Astrocyte of the cerebellum (primary cell): ENCODE measurements around the gene POMT2.
A peak's percentile ranks its signal among the peaks of the same experiment; 100 is the strongest.

Source experiments
- DNase-seq: peaks from one replicate; pipeline ENCODE4 v3.0.0-alpha.2; 2011; ENCODE audit warnings: low read depth
- H3K4me3 ChIP-seq: 2 replicates; pipeline ENCODE4 v1.5.1; 2011; ENCODE audit warnings: mild to moderate bottlenecking, low read depth, low read length, moderate library complexity
- in situ Hi-C: cut with HindIII; loops from 2 replicates; pipeline ENCODE4 v1.10.0; 2017; ENCODE audit warnings: low sequenced_read_pairs
- TF ChIP-seq, protein P1 (sequence below): IDR thresholded peaks from 2 replicates; pipeline ENCODE4 v1.5.1; 2012; ENCODE audit warnings: low read length, low read depth, moderate library complexity, mild to moderate bottlenecking; ENCODE audit errors: missing control alignments

POMT2 gene, protein sequence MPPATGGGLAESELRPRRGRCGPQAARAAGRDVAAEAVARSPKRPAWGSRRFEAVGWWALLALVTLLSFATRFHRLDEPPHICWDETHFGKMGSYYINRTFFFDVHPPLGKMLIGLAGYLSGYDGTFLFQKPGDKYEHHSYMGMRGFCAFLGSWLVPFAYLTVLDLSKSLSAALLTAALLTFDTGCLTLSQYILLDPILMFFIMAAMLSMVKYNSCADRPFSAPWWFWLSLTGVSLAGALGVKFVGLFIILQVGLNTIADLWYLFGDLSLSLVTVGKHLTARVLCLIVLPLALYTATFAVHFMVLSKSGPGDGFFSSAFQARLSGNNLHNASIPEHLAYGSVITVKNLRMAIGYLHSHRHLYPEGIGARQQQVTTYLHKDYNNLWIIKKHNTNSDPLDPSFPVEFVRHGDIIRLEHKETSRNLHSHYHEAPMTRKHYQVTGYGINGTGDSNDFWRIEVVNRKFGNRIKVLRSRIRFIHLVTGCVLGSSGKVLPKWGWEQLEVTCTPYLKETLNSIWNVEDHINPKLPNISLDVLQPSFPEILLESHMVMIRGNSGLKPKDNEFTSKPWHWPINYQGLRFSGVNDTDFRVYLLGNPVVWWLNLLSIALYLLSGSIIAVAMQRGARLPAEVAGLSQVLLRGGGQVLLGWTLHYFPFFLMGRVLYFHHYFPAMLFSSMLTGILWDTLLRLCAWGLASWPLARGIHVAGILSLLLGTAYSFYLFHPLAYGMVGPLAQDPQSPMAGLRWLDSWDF

DNA sequence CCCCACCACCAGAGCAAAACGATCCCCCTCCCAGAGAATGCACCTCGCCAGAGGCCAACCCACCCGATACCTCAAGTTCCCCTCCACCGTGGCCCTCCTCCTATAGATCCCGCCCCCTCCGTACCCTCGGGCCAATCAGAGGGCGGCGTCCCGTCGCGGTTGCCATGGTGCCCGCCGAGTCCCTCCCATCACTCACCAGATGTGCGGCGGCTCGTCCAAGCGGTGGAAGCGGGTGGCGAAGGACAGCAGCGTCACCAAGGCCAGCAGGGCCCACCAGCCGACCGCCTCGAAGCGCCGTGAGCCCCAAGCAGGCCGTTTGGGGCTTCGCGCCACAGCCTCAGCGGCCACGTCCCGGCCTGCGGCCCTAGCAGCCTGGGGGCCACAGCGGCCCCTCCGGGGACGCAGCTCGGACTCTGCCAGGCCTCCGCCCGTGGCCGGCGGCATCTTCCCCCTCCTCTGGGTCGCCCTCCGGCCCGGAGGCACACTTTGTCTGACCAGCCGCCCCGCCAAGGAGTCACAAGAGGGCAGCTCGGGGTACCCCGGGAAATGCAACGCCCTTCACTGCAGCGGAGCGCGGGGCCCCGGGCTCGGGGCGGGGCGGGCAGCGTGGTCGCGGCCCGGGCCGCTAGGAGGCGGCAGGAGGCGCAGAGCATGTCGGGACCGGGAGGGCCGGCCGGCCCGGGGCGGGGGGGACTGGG, at the start of gene POMT2:
Gene POMT2 (minus strand): TSS at position 646 of the 698 bp plus-strand sequence. CDS start 202 bp downstream, at position 444.
- peak within 1 kb of the TSS; percentile 78 for H3K4me3 ChIP-seq
- in situ Hi-C loops = no loop called here
- TF ChIP-seq, protein P1, sequence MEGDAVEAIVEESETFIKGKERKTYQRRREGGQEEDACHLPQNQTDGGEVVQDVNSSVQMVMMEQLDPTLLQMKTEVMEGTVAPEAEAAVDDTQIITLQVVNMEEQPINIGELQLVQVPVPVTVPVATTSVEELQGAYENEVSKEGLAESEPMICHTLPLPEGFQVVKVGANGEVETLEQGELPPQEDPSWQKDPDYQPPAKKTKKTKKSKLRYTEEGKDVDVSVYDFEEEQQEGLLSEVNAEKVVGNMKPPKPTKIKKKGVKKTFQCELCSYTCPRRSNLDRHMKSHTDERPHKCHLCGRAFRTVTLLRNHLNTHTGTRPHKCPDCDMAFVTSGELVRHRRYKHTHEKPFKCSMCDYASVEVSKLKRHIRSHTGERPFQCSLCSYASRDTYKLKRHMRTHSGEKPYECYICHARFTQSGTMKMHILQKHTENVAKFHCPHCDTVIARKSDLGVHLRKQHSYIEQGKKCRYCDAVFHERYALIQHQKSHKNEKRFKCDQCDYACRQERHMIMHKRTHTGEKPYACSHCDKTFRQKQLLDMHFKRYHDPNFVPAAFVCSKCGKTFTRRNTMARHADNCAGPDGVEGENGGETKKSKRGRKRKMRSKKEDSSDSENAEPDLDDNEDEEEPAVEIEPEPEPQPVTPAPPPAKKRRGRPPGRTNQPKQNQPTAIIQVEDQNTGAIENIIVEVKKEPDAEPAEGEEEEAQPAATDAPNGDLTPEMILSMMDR = peak; percentile 19
- peak; percentile 56 for DNase-seq

DNA sequence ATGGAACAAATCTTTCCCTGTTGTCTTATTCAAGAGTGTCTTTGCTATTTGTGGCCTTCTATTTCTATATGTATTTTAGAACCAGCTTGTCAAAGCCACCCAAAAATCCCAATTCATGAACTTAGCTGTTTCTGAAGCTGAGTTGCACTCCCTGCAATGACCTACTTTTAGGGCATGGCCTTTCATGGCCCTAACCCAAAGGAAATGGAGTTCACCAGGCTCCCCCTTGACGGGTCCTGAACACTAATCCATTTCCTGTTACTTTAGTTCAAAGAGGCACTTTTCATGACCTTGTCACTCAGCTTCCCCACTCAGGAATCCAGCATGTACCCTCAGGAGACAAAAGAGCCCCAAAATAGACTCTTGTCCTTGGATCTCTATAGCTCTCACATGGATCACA, 48.6 kb upstream of the POMT2 start:
- TF ChIP-seq, protein P1 = no peak
- no peak for DNase-seq
- in situ Hi-C loops = no loop called here
- H3K4me3 ChIP-seq = no peak overlapping the region

DNA sequence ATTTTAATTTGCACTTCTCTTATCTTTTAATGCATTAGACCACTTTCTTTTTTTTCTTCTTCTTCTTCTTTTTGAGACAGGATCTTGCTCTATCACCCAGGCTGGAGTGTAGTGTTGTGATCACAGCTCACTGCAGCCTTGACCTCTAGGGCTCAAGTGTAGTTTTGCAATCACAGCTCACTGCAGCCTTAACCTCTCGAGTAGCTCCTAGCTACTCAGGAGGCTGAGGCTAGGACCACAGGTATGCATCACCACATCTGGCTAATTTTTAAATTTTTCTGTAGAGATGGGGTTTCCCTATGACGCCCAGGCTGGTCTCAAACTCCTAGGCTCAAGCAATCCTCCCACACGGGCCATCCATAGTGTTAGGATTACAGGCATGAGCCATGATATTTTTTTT, 43.5 kb upstream of the POMT2 start:
- TF ChIP-seq, protein P1 = no peak
- in situ Hi-C loops = no loop called here
- no peak for DNase-seq
- H3K4me3 ChIP-seq = no peak overlapping the region

DNA sequence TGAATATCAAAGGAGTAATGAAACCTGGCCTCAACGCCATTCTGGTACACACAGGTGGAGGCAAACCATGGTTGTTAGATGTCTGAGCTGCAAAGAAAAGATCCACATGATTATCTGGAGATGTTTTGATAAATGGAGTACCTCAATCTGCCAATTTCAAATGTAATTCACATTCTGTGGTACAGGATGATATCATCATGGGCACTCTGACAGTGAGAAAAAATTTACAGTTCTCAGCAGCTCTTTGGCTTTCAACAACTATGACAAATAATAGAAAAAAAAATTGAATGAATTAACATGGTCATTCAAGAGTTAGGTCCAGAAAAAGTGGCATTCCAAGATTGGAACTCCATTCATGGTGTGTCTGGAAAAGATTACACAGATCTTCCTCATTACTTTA, 38.9 kb upstream of the POMT2 start:
- H3K4me3 ChIP-seq = no peak overlapping the region
- no peak for DNase-seq
- in situ Hi-C loops = no loop called here
- TF ChIP-seq, protein P1 = no peak

DNA sequence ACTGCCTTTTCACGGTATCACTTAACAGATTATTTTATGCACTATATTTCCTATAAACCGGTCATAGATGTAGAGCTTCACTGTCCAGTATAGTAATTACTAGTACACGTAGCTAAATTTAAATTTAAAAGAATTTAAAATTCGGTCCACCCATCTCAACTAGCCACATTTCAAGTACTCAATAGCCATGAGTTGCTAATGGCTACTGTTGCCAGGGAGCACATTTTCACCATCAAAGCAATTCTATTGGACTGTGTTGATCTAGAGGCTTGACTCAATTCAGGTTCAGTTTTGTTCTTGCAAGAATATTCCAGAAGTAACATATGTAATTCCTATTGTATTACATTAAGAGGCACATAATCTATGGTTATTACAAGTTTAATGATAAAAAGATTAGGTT, 36.2 kb upstream of the POMT2 start:
- TF ChIP-seq, protein P1 = no peak
- H3K4me3 ChIP-seq = no peak overlapping the region
- in situ Hi-C loops = no loop called here
- DNase-seq = no peak

DNA sequence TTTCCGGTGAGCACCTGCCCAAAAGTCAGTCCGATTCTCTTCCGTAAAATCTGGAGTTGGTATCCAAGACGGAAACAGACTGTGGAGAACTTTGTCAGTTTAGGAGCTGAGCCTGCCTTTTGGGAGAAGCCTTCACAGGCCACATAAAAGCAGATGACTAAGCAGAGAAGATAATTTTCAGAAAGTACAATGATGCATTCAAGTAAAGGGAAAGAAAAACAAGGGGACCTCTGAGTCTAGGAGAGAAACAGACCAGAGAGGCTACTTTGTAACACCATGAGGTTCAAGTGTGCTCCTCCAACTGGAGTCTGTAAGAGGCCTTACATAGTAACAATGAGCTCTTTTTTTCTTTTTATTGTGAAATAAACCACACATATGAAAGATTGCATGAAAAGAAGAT, 35.1 kb upstream of the POMT2 start:
- DNase-seq = no peak
- TF ChIP-seq, protein P1 = no peak
- in situ Hi-C loops = no loop called here
- H3K4me3 ChIP-seq = no peak overlapping the region
